Measurements from ENCODE around the gene HOXD10. TPM values are rescaled to one million over a fixed set of nuclear protein-coding genes. Genes with fewer than 3 reads are reported as not detected.

Gene HOXD10
- total and polyA plus RNA-seq, 2 experiments from 2014 or later: 16.0 to 17.2 TPM

- Histone ChIP-seq H3K9ac (no peak overlapping the region), H3K9me3 (ENCODE audit: low read depth) (no peaks in the 10 kb centered on the region), H3K79me2 (ENCODE audit: insufficient read depth) (no peaks in the 10 kb centered on the region), H3K4me1 (ENCODE audit: insufficient read depth) (no peaks in the 10 kb centered on the region; the same call in 1 of the 2 replicates), H3K4me2 (ENCODE audit: unreplicated experiment) (no peak overlapping the region), H3K27ac (no peak overlapping the region), H4K20me1 (ENCODE audit: insufficient read depth) (no peaks in the 10 kb centered on the region), H3K4me3 (no peak overlapping the region), H2AFZ (no peak overlapping the region), H3K9me2 (ENCODE audit: insufficient read depth) (no peaks in the 10 kb centered on the region), H3F3A (ENCODE audit: insufficient read depth) (peaks cover 13% of the 10 kb centered on the region; the same call in 1 of the 2 replicates), H3K27me3 (replicated peaks; ENCODE audit: insufficient read depth) (no peaks in the 10 kb centered on the region), H3K36me3 (ENCODE audit: low read depth) (no peaks in the 10 kb centered on the region; the same call in 1 of the 2 replicates)
- TF ChIP-seq EZH2 (IDR thresholded peaks at IDR 0.05; ENCODE audit: insufficient read depth, poor library complexity, severe bottlenecking) (no peak), EZH2phosphoT487 (IDR thresholded peaks at IDR 0.05; ENCODE audit: insufficient read depth, low read depth) (no peak)
- DNase-seq: no peak
- WGBS, 2 experiments (ENCODE audit: low coverage in 1 of 2, low lambda C conversion rate in 2 of 2, missing lambda C conversion rate in 2 of 2): 93% methylated on average over 32 to 44 of the region's 44 CpGs
- in situ Hi-C loops (cut with MboI): no loop called here
Measured at GRCh38 chr2:176159663-176160250, 43.2 kb downstream of the HOXD10 start.

GRCh38 chr2:176160251-176160985, 43.8 kb downstream of the HOXD10 start:
- Histone ChIP-seq H3K9me2 (ENCODE audit: insufficient read depth) (no peaks in the 10 kb centered on the region), H3K4me2 (ENCODE audit: unreplicated experiment) (no peak overlapping the region), H3K9me3 (ENCODE audit: low read depth) (no peaks in the 10 kb centered on the region), H3F3A (ENCODE audit: insufficient read depth) (peaks cover 9% of the 10 kb centered on the region; the same call in 1 of the 2 replicates), H3K4me1 (ENCODE audit: insufficient read depth) (no peaks in the 10 kb centered on the region; the same call in 1 of the 2 replicates), H3K79me2 (ENCODE audit: insufficient read depth) (no peaks in the 10 kb centered on the region), H3K9ac (no peak overlapping the region), H4K20me1 (ENCODE audit: insufficient read depth) (no peaks in the 10 kb centered on the region), H3K36me3 (ENCODE audit: low read depth) (no peaks in the 10 kb centered on the region), H3K4me3 (no peak overlapping the region), H3K27me3 (replicated peaks; ENCODE audit: insufficient read depth) (no peaks in the 10 kb centered on the region), H3K27ac (no peak overlapping the region), H2AFZ (no peak overlapping the region)
- in situ Hi-C loops (cut with MboI): no loop called here
- TF ChIP-seq EZH2phosphoT487 (IDR thresholded peaks at IDR 0.05; ENCODE audit: insufficient read depth, low read depth) (no peak), EZH2 (IDR thresholded peaks at IDR 0.05; ENCODE audit: insufficient read depth, poor library complexity, severe bottlenecking) (no peak)
- DNase-seq: no peak
- 92 to 93% methylated on average over 49 to 50 of the region's 50 CpGs for WGBS, 2 experiments (ENCODE audit: low coverage in 1 of 2, low lambda C conversion rate in 2 of 2, missing lambda C conversion rate in 2 of 2)

- Histone ChIP-seq H2AFZ (peak overlapping the region; percentile 71), H3K9me3 (ENCODE audit: low read depth) (no peaks in the 10 kb centered on the region), H3K4me2 (ENCODE audit: unreplicated experiment) (peak overlapping the region; percentile 92), H4K20me1 (ENCODE audit: insufficient read depth) (no peaks in the 10 kb centered on the region), H3K4me3 (peak overlapping the region; percentile 62), H3K27me3 (replicated peaks; ENCODE audit: insufficient read depth) (no peaks in the 10 kb centered on the region), H3K4me1 (ENCODE audit: insufficient read depth) (no peaks in the 10 kb centered on the region; the same call in 1 of the 2 replicates), H3K36me3 (ENCODE audit: low read depth) (no peaks in the 10 kb centered on the region), H3K9ac (peak overlapping the region; percentile 61), H3F3A (ENCODE audit: insufficient read depth) (0 out of 2 replicates have a peak, but pooled peaks cover 9% of the 10 kb centered on the region), H3K27ac (peak overlapping the region; percentile 44), H3K79me2 (ENCODE audit: insufficient read depth) (no peaks in the 10 kb centered on the region), H3K9me2 (ENCODE audit: insufficient read depth) (no peaks in the 10 kb centered on the region)
- WGBS, 2 experiments (ENCODE audit: low coverage in 1 of 2, low lambda C conversion rate in 2 of 2, missing lambda C conversion rate in 2 of 2): 91 to 92% methylated on average over 22 of the region's 22 CpGs
- TF ChIP-seq EZH2phosphoT487 (IDR thresholded peaks at IDR 0.05; ENCODE audit: insufficient read depth, low read depth) (no peak), EZH2 (IDR thresholded peaks at IDR 0.05; ENCODE audit: insufficient read depth, poor library complexity, severe bottlenecking) (no peak)
- in situ Hi-C loops (cut with MboI): no loop called here
- no peak for DNase-seq
Measured at GRCh38 chr2:176160986-176161824, 44.6 kb downstream of the HOXD10 start.

Measured in GM23248 (cell line).